HepG2 (cell line): ENCODE data around the gene XPR1. TPM values are rescaled to one million over a fixed set of nuclear protein-coding genes. Genes with fewer than 3 reads are reported as not detected.

Experiments
- ATF5 ChIP-seq: sonication (generic); formaldehyde crosslinking; IDR thresholded peaks from 2 replicates; pipeline ENCODE4 v1.4.0; 2020; ENCODE audit warnings: mild to moderate bottlenecking, low read depth, missing genetic modification reagents
- DNMT1 ChIP-seq: sonication (generic); formaldehyde crosslinking; IDR thresholded peaks from 2 replicates; pipeline ENCODE4 v1.5.1; 2020; ENCODE audit warnings: mild to moderate bottlenecking, missing genetic modification reagents
- DR1 ChIP-seq: sonication (generic); formaldehyde crosslinking; IDR thresholded peaks from 2 replicates; pipeline ENCODE4 v1.8.0; 2021; ENCODE audit warnings: mild to moderate bottlenecking, missing genetic modification reagents, inconsistent platforms
- E2F5 ChIP-seq: sonication (generic); formaldehyde crosslinking; conservative IDR thresholded peaks from 2 replicates; pipeline ENCODE4 v1.4.0; 2020; ENCODE audit warnings: missing genetic modification reagents
- HMGXB4 ChIP-seq, 2 experiments: sonication (generic) in 1 of 2; formaldehyde crosslinking in 1 of 2; IDR thresholded peaks; 2 replicates each; pipeline versions ENCODE4 v1.4.0 to v1.6.1; 2018 to 2020; ENCODE audit warnings: missing genetic modification reagents in 2 of 2, borderline replicate concordance in 1 of 2, low read depth in 1 of 2, mild to moderate bottlenecking in 1 of 2, missing biosample characterization in 1 of 2
- HNF1A ChIP-seq, 2 experiments: sonication (generic) in 1 of 2; formaldehyde crosslinking in 1 of 2; IDR thresholded peaks; 2 replicates each; pipeline versions ENCODE4 v1.4.0 to v1.6.1; 2016 to 2020; ENCODE audit warnings: borderline replicate concordance in 1 of 2, low read depth in 1 of 2, mild to moderate bottlenecking in 1 of 2, missing genetic modification reagents in 1 of 2
- MATR3 ChIP-seq: sonication (generic); formaldehyde crosslinking; IDR thresholded peaks from 2 replicates; pipeline ENCODE4 v1.4.0; 2020; ENCODE audit warnings: missing genetic modification reagents
- RORA ChIP-seq: sonication (generic); formaldehyde crosslinking; IDR thresholded peaks from 2 replicates; pipeline ENCODE4 v1.5.0; 2020; ENCODE audit warnings: mild to moderate bottlenecking, missing genetic modification reagents, moderate library complexity
- SATB2 ChIP-seq: sonication (generic); formaldehyde crosslinking; IDR thresholded peaks from 2 replicates; pipeline ENCODE4 v1.5.0; 2020; ENCODE audit warnings: missing genetic modification reagents
- SNRNP70 ChIP-seq: fragments of 200-400 bp; formaldehyde crosslinking; IDR thresholded peaks from 2 replicates; pipeline ENCODE4 v1.6.1; 2017; ENCODE audit warnings: mild to moderate bottlenecking, low read depth, low read length, moderate library complexity
- TFE3 ChIP-seq: IDR thresholded peaks from 2 replicates; pipeline ENCODE4 v1.6.1; 2016
- U2AF2 ChIP-seq: fragments of 200-400 bp; formaldehyde crosslinking; IDR thresholded peaks from 2 replicates; pipeline ENCODE4 v1.6.1; 2017; ENCODE audit warnings: low read depth, mild to moderate bottlenecking, low read length
- ZMAT3 ChIP-seq: sonication (generic); formaldehyde crosslinking; conservative IDR thresholded peaks from 2 replicates; pipeline ENCODE4 v1.7.0; 2021; ENCODE audit warnings: missing genetic modification reagents
- ZNF253 ChIP-seq: sonication (generic); formaldehyde crosslinking; IDR thresholded peaks from 2 replicates; pipeline ENCODE4 v1.8.0; 2022; ENCODE audit warnings: mild to moderate bottlenecking, missing genetic modification reagents, borderline replicate concordance
- ZNF275 ChIP-seq: sonication (generic); formaldehyde crosslinking; IDR thresholded peaks from 2 replicates; pipeline ENCODE4 v1.8.0; 2022; ENCODE audit warnings: missing genetic modification reagents, mild to moderate bottlenecking, inconsistent platforms, borderline replicate concordance
- ZNF326 ChIP-seq: sonication (generic); formaldehyde crosslinking; IDR thresholded peaks from 2 replicates; pipeline ENCODE4 v1.4.0; 2020; ENCODE audit warnings: missing genetic modification reagents, borderline replicate concordance
- ZNF570 ChIP-seq: sonication (generic); formaldehyde crosslinking; IDR thresholded peaks from 2 replicates; pipeline ENCODE4 v1.4.0; 2020; ENCODE audit warnings: mild to moderate bottlenecking, missing genetic modification reagents, borderline replicate concordance
- ZNF678 ChIP-seq: sonication (generic); formaldehyde crosslinking; IDR thresholded peaks from 2 replicates; pipeline ENCODE4 v1.4.0; 2020; ENCODE audit warnings: mild to moderate bottlenecking, missing genetic modification reagents
- polyA plus RNA-seq, 8 experiments: library from polyadenylated mRNA; depleted of rRNA in 3 of 8; stranded (reverse) in 7 of 8; unstranded in 1 of 8; fragments of >200 nt; fragmentation: Illumina TruSeq in 4 of 8; extraction: Trizol in 4 of 8; gene quantifications; 2 replicates each; pipeline versions ENCODE4 v1.2.1 to v1.2.3, GENCODE V29; 2011 to 2016; ENCODE audit warnings: low read depth in 4 of 8, missing spikeins in 1 of 8, mixed read lengths in 1 of 8; ENCODE audit not compliant: insufficient read depth in 1 of 8
- total RNA-seq, 5 experiments: library from RNA; depleted of rRNA; stranded (reverse); fragments of >200 nt; fragmentation: Illumina TruSeq; extraction: Trizol; gene quantifications; 2 replicates each; pipeline ENCODE4 v1.2.3, GENCODE V29; 2016; ENCODE audit warnings: low read depth in 1 of 5

Gene XPR1
- total and polyA plus RNA-seq, 2 of the 13 experiments (the other 11 are each of a cell fraction or from before 2014, with no cell fraction given): 22.3 to 23.6 TPM

- TF ChIP-seq ATF5 (CRISPR knock-in tag) (no peak), SNRNP70 (no peak), HMGXB4 (CRISPR knock-in tag; IDR thresholded peaks at IDR 0.05; ENCODE audit: borderline replicate concordance in 1 of 2, low read depth in 1 of 2) (peak in 1 of 2 experiments; percentile 36; a peak in 1 of 4 replicates), E2F5 (CRISPR knock-in tag) (no peak), ZNF678 (CRISPR knock-in tag) (no peak), TFE3 (CRISPR knock-in tag) (peak; percentile 66; the same call in 1 of the 2 replicates), DR1 (CRISPR knock-in tag) (no peak), SATB2 (CRISPR knock-in tag) (no peak), ZMAT3 (no peak), ZNF326 (CRISPR knock-in tag) (no peak), ZNF570 (CRISPR knock-in tag) (no peak), RORA (CRISPR knock-in tag) (no peak), MATR3 (no peak), U2AF2 (no peak), ZNF253 (CRISPR knock-in tag) (no peak), ZNF275 (CRISPR knock-in tag) (no peak), HNF1A (IDR thresholded peaks at IDR 0.05; ENCODE audit: low read depth) (no peak), HNF1A (CRISPR knock-in tag; IDR thresholded peaks at IDR 0.05; ENCODE audit: borderline replicate concordance) (0 out of 2 replicates have a peak, but pooled peaks have one; percentile 48), DNMT1 (no peak)
These were observed 293.7 kb downstream of the XPR1 start (continued) for GRCh38 chr1:180925471-180926051.
